IMR-90 (cell line): ENCODE measurements around the gene SCN4A. TPM values are rescaled to one million over a fixed set of nuclear protein-coding genes. Genes with fewer than 3 reads are reported as not detected.

Experiments
- ATAC-seq: fragments of 200-7000 bp; cut with Tn5 transposase; 2 replicates; pipeline ENCODE4 v1.9.1; 2020; ENCODE audit warnings: low read depth, mild to moderate bottlenecking, moderate library complexity
- BruUV-seq: library from RNA; stranded (reverse); fragments of 400-500 nt; replicated peaks from 2 replicates; lab custom pipeline; 2021; lab: Mats Ljungman, UMichigan
- CTCF ChIA-PET: fragments of 300-600 bp; formaldehyde crosslinking; extraction: SDS; loops from one replicate; lab custom pipeline; 2021; ENCODE audit warnings: antibody characterized with exemption; lab: Yijun Ruan, JAX
- POLR2A ChIA-PET: fragments of 300-600 bp; sonication (Branson Sonifier 250); formaldehyde crosslinking; loops from one replicate; lab custom pipeline; 2022; ENCODE audit warnings: antibody characterized with exemption; ENCODE audit not compliant: unreplicated experiment; lab: Charles Lee
- DNase-seq: peaks from one replicate; pipeline ENCODE4 v3.0.0; 2013
- H2AFZ ChIP-seq: replicated peaks from 2 replicates; pipeline ENCODE3; 2013; ENCODE audit warnings: low read length, mild to moderate bottlenecking; ENCODE audit not compliant: poor library complexity
- H2AK5ac ChIP-seq: 2 replicates; pipeline ENCODE4 v1.6.1; 2013; ENCODE audit warnings: low read depth, low read length, inconsistent platforms
- H2AK9ac ChIP-seq: replicated peaks from 2 replicates; pipeline ENCODE3; 2013; ENCODE audit warnings: mild to moderate bottlenecking, low read depth, low read length, moderate library complexity; ENCODE audit not compliant: poor library complexity
- H2BK120ac ChIP-seq: 2 replicates; pipeline ENCODE4 v1.6.1; 2013; ENCODE audit warnings: low read depth, low read length, inconsistent platforms
- H2BK15ac ChIP-seq: 3 replicates; pipeline ENCODE4 v1.6.1; 2013; ENCODE audit warnings: low read depth, low read length, inconsistent platforms
- H2BK20ac ChIP-seq: 2 replicates; pipeline ENCODE4 v1.6.1; 2013; ENCODE audit warnings: low read depth, mild to moderate bottlenecking, inconsistent platforms, low read length, moderate library complexity
- H2BK5ac ChIP-seq: 2 replicates; pipeline ENCODE4 v1.6.1; 2013; ENCODE audit warnings: mild to moderate bottlenecking, low read depth, low read length, inconsistent platforms; ENCODE audit not compliant: poor library complexity, severe bottlenecking
- H3K14ac ChIP-seq: replicated peaks from 2 replicates; pipeline ENCODE4 v1.6.1; 2013; ENCODE audit warnings: low read depth, low read length, inconsistent platforms
- H3K18ac ChIP-seq: 2 replicates; pipeline ENCODE4 v1.6.1; 2013; ENCODE audit warnings: low read depth, low read length, control low read depth
- H3K23ac ChIP-seq: 2 replicates; pipeline ENCODE4 v1.6.1; 2013; ENCODE audit warnings: low read depth, low read length, inconsistent platforms
- H3K27ac ChIP-seq: 2 replicates; pipeline ENCODE4 v1.5.1; 2013; ENCODE audit warnings: mild to moderate bottlenecking, control low read depth, low read length; ENCODE audit not compliant: insufficient read depth
- H3K27me3 ChIP-seq: 2 replicates; pipeline ENCODE4 v1.6.1; 2013; ENCODE audit warnings: low read length; ENCODE audit not compliant: control insufficient read depth, insufficient read depth
- H3K36me3 ChIP-seq: 2 replicates; pipeline ENCODE4 v1.6.1; 2013; ENCODE audit warnings: low read length, mixed read lengths; ENCODE audit not compliant: control insufficient read depth, insufficient read depth
- H3K4ac ChIP-seq: 2 replicates; pipeline ENCODE4 v1.6.1; 2013; ENCODE audit warnings: low read depth, low read length, inconsistent platforms
- H3K4me1 ChIP-seq: 2 replicates; pipeline ENCODE4 v1.6.1; 2013; ENCODE audit warnings: low read length, mixed read lengths; ENCODE audit not compliant: control insufficient read depth, insufficient read depth
- H3K4me2 ChIP-seq: 2 replicates; pipeline ENCODE4 v1.6.1; 2013; ENCODE audit warnings: low read depth, mild to moderate bottlenecking, control low read depth, low read length, moderate library complexity
- H3K4me3 ChIP-seq: 2 replicates; pipeline ENCODE4 v1.5.1; 2013; ENCODE audit warnings: low read depth, mild to moderate bottlenecking, control low read depth, low read length, moderate library complexity; ENCODE audit not compliant: insufficient read depth
- H3K56ac ChIP-seq: 2 replicates; pipeline ENCODE4 v1.6.1; 2013; ENCODE audit warnings: low read length, inconsistent platforms; ENCODE audit not compliant: insufficient read depth; ENCODE audit errors: extremely low read depth
- H3K79me1 ChIP-seq, 2 experiments: 2 replicates each; pipeline ENCODE4 v1.6.1; 2013; ENCODE audit warnings: low read length in 2 of 2, inconsistent platforms in 1 of 2, low read depth in 1 of 2
- H3K9ac ChIP-seq: 2 replicates; pipeline ENCODE4 v1.6.1; 2013; ENCODE audit warnings: low read depth, low read length, control low read depth
- H3K9me1 ChIP-seq: 2 replicates; pipeline ENCODE4 v1.6.1; 2013; ENCODE audit warnings: low read length, inconsistent platforms; ENCODE audit not compliant: insufficient read depth
- H3K9me3 ChIP-seq: 2 replicates; pipeline ENCODE4 v1.6.1; 2013; ENCODE audit warnings: low read length; ENCODE audit not compliant: control insufficient read depth, insufficient read depth
- H4K20me1 ChIP-seq: 2 replicates; pipeline ENCODE4 v1.6.1; 2013; ENCODE audit warnings: low read length, inconsistent platforms; ENCODE audit not compliant: insufficient read depth
- H4K5ac ChIP-seq: 2 replicates; pipeline ENCODE4 v1.6.1; 2013; ENCODE audit warnings: mild to moderate bottlenecking, low read depth, low read length, control low read depth
- H4K8ac ChIP-seq, 2 experiments: 2 replicates each; pipeline ENCODE4 v1.6.1; 2013; ENCODE audit warnings: low read depth in 2 of 2, low read length in 2 of 2, control low read depth in 1 of 2, inconsistent platforms in 1 of 2
- H4K91ac ChIP-seq: 2 replicates; pipeline ENCODE4 v1.6.1; 2013; ENCODE audit warnings: low read depth, low read length, inconsistent platforms; ENCODE audit not compliant: insufficient read depth
- CEBPB ChIP-seq: IDR thresholded peaks from 2 replicates; pipeline ENCODE4 v1.6.1; 2012; ENCODE audit warnings: low read depth, low read length, improper control_type of control experiment
- ELK1 ChIP-seq: fragments of 150-350 bp; IDR thresholded peaks from 2 replicates; pipeline ENCODE4 v1.6.1; 2016; ENCODE audit warnings: low read depth, mild to moderate bottlenecking, low read length, moderate library complexity, borderline replicate concordance
- WGBS, 2 experiments: methylation state at CpG; one replicate each; pipeline versions ENCODE4 v1.1.5 to v1.1.7; 2013; ENCODE audit warnings: missing lambda C conversion rate in 2 of 2; ENCODE audit not compliant: insufficient read length in 1 of 2; ENCODE audit errors: extremely low coverage in 2 of 2; 5-methylcytosine and 5-hydroxymethylcytosine counted together
- dilution Hi-C: fragments of 300-500 bp; cut with HindIII; formaldehyde crosslinking; loops from one replicate; pipeline ENCODE4 v1.14.3; 2018; ENCODE audit warnings: low sequenced_read_pairs; ENCODE audit not compliant: unreplicated experiment
- in situ Hi-C: fragments of 300-500 bp; cut with MboI; formaldehyde crosslinking; loops from 3 replicates; pipeline ENCODE4 v1.14.3; 2019; ENCODE audit warnings: low sequenced_read_pairs, inconsistent platforms, mixed read lengths
- intact Hi-C: fragments of 100-400 bp; cut with micrococcal nuclease; formaldehyde crosslinking; loops from 2 replicates; pipeline ENCODE4 v1.10.0; 2022
- polyA plus RNA-seq, 3 experiments: library from polyadenylated mRNA; depleted of rRNA; stranded (reverse); fragments of >200 nt; gene quantifications; 2 replicates each; pipeline ENCODE4 v1.2.3, GENCODE V29; 2012; ENCODE audit warnings: low replicate concordance in 1 of 3
- total RNA-seq: library from RNA; depleted of rRNA; stranded (reverse); fragments of >200 nt; gene quantifications from 2 replicates; pipeline ENCODE4 v1.2.3, GENCODE V29; 2012
- TF ChIP-seq, protein P1 (sequence below): conservative IDR thresholded peaks from 2 replicates; pipeline ENCODE4 v1.5.1; 2012; ENCODE audit warnings: mild to moderate bottlenecking, low read depth, low read length, improper control_type of control experiment

SCN4A gene
- total and polyA plus RNA-seq, 2 of the 4 experiments (the other 2 are of a cell fraction), result not detected

DNA sequence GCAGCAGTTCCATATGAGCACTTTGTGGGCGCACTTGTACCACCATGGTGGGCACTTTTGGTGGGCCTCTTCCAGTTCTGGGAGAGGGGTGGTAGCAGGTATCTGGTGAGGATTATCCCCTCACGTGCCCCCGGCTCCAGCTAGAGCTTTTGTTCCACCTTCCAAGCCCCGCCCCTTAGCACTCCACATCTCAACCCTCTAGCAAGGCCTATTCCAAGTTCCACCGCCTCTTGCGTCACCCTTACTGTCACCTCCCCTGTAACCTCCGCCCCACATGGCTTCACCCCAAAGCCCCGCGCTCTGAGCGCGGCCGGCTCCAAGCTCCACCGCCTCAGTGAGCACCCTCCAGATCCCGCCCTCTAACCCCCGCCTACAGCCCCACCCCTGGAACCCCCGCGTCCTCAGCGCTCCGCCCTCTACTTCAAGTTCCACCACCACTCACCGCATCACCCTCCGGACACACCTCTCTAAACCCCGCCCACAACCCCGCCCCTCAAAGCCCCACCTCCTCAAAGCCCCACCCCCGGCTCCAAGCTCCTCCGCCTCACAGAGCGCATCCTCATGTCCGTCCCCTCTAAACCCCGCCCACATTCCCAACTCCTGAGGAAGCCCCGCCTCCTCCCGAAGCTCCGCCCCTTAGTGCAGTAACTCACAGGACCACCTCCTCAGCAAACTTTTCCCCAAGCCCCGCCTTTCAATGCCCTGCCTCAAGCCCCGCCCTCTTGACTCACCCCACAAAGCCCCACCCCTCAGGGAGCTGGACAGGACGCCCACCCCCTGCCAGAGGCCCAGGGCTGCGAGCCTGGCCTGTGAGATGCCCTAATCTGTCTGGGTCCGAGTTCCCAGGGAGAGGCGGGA is 11.1 kb downstream of the SCN4A start:
- CTCF ChIA-PET, result interaction anchor here (0.6 to 1.1 kb wide), 2 partner anchors 12 to 18 kb away, joined by 3 to 8 read pairs; no protein-coding TSS in a partner anchor
- H3K4me3 ChIP-seq, result no peak overlapping the region
- no peak overlapping the region for H3K56ac ChIP-seq
- DNase-seq (peak; percentile 53), ATAC-seq (peak; percentile 83)
- dilution Hi-C loops, result no loop called here
- no TSS peak for BruUV-seq
- peak overlapping the region; percentile 67 for H2AFZ ChIP-seq
- H4K5ac ChIP-seq, result no peak overlapping the region
- H4K91ac ChIP-seq, result no peak overlapping the region
- no peak overlapping the region for H2BK5ac ChIP-seq
- no peak overlapping the region for H3K18ac ChIP-seq
- H3K36me3 ChIP-seq, result no peaks in the 10 kb centered on the region
- no peaks in the 10 kb centered on the region for H3K9me3 ChIP-seq
- TF ChIP-seq CEBPB (peak; percentile 54), ELK1 (no peak)
- TF ChIP-seq, protein P1, sequence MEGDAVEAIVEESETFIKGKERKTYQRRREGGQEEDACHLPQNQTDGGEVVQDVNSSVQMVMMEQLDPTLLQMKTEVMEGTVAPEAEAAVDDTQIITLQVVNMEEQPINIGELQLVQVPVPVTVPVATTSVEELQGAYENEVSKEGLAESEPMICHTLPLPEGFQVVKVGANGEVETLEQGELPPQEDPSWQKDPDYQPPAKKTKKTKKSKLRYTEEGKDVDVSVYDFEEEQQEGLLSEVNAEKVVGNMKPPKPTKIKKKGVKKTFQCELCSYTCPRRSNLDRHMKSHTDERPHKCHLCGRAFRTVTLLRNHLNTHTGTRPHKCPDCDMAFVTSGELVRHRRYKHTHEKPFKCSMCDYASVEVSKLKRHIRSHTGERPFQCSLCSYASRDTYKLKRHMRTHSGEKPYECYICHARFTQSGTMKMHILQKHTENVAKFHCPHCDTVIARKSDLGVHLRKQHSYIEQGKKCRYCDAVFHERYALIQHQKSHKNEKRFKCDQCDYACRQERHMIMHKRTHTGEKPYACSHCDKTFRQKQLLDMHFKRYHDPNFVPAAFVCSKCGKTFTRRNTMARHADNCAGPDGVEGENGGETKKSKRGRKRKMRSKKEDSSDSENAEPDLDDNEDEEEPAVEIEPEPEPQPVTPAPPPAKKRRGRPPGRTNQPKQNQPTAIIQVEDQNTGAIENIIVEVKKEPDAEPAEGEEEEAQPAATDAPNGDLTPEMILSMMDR, result no peak
- peaks cover 22% of the 10 kb centered on the region; the same call in 1 of the 2 replicates for H3K27me3 ChIP-seq
- WGBS, 2 experiments, result 18% methylated on average over 21 of the region's 37 CpGs; no CpG with 5 or more reads in 1 of the 2 experiments
- in situ Hi-C loops, result no loop called here
- H3K4me1 ChIP-seq, result no peaks in the 10 kb centered on the region
- no peak overlapping the region; the same call in 1 of the 2 replicates for H3K4me2 ChIP-seq
- H2BK15ac ChIP-seq, result no peak overlapping the region
- no peak overlapping the region for H2AK5ac ChIP-seq
- no peak overlapping the region for H3K23ac ChIP-seq
- H2AK9ac ChIP-seq, result no peak overlapping the region
- intact Hi-C loops, result no loop called here
- H4K8ac ChIP-seq, result no peak overlapping the region
- H3K4ac ChIP-seq, result no peak overlapping the region
- no peak overlapping the region for H2BK120ac ChIP-seq
- no peak overlapping the region for H2BK20ac ChIP-seq
- no peak overlapping the region for H3K27ac ChIP-seq
- no peak overlapping the region for H3K14ac ChIP-seq
- POLR2A ChIA-PET, result no interaction called here
- peaks cover 7% of the 10 kb centered on the region for H3K9me1 ChIP-seq
- no peaks in the 10 kb centered on the region for H3K79me1 ChIP-seq
- no peaks in the 10 kb centered on the region; the same call in 1 of the 2 replicates for H4K20me1 ChIP-seq
- no peak overlapping the region for H3K9ac ChIP-seq
